Activated effector memory CD4-positive, alpha-beta T cell treated with Interleukin-2 at 50 U/mL for 16 hours (primary cell): ENCODE data around the gene MACROD1.
"Not testable (repeated sequence)": the region's sequence is repeated elsewhere in the genome, so short reads cannot be mapped to it uniquely, and the experiment has no call there.

ENCODE experiments used
- DNase-seq: peaks from one replicate; pipeline ENCODE4 v3.0.0-alpha.2; 2020

MACROD1 gene

GRCh38 chr11:63991558-63991957 lies 174.4 kb downstream of the MACROD1 start:
- no peak for DNase-seq

GRCh38 chr11:63986932-63987513 lies 178.9 kb downstream of the MACROD1 start:
- DNase-seq: no peak

DNA sequence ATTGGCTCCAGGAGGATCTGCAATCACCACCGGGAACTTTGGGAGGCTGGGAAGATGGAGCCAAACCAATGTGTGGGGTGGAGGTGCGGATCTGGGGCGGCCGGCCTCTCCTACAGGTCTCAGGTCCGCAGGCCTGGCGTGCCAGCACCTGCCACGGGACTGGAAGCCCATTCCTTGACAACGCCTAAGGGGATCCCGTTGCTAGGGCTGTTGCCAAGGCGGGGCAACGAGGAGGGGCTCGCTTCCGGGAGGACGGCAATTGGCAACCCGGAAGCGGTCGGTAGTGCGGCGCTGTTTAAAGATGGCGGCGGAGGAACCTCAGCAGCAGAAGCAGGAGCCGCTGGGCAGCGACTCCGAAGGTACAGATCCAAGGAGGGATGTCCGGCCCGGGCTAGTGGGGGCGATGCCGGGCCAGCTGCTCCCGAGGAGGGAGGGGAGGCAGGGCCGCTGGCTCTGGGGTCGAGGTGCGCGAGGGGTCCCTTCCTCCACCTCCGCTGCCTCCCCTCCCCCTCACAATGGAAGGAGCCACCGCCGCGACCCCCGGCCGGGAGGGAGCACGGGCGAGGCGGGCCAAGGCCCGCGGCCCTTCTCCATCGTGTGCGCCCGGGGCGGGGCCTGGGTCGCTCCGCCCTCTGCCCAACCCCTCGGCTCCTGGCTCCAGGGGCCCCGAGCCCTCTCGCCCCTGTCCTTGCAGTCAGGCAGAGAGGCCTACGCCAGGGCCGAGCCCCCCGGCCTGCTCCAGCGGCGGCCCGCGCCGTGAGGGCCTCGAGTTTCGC lies 179.6 kb downstream of the MACROD1 start, which contains the start of gene OTUB1:
OTUB1 (plus strand) TSS at position 283 of the 776 bp plus-strand sequence; CDS start at position 302, 19 bp downstream.
- DNase-seq: peak; percentile 78

- DNase-seq: peak; percentile 67
These were observed 180.1 kb downstream of the MACROD1 start for GRCh38 chr11:63985812-63986155.

DNA sequence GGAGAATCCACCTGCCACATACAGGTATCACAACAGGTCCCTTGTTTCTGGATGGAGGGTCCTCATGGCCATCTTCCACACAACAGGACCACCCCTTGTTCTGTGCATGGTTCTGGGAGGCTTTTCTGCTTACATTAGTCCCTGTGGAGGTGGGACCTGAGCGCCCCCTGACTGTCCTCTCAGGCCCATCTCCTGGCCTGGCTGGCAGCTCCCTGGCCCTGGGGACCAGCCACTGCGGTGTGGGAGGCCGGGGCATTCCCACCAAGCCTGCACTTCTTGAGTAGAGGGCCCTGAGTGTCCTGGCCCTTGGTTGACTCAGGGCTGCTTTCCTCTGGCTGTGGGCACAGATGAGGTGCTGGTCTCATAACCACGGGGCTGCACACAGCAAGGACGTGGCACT lies 186.5 kb downstream of the MACROD1 start:
- no peak for DNase-seq

- no peak for DNase-seq
These were observed 187.2 kb downstream of the MACROD1 start for GRCh38 chr11:63978551-63979239.

- DNase-seq: peak; percentile 93
These were observed 191.4 kb downstream of the MACROD1 start, which contains the start of gene COX8A for GRCh38 chr11:63974259-63975143. Gene COX8A (plus strand): TSS chr11:63974620. CDS start chr11:63974681, 61 bp downstream.

DNA sequence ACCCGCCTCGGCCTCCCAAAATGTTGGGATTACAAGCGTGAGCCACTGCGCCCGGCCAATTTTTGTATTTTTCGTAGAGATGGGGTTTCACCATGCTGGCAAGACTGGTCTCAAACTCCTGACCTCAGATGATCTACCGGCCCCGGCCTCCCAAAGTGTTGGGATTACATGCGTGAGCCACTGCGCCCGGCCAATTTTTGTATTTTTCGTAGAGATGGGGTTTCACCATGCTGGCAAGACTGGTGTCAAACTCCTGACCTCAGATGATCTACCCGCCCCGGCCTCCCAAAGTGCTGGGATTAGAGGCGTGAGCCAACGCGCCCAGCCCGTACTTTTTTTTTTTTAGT lies 192.0 kb downstream of the MACROD1 start:
- not testable (repeated sequence) for DNase-seq

GRCh38 chr11:63970902-63971301 lies 195.0 kb downstream of the MACROD1 start:
- DNase-seq: no peak

DNA sequence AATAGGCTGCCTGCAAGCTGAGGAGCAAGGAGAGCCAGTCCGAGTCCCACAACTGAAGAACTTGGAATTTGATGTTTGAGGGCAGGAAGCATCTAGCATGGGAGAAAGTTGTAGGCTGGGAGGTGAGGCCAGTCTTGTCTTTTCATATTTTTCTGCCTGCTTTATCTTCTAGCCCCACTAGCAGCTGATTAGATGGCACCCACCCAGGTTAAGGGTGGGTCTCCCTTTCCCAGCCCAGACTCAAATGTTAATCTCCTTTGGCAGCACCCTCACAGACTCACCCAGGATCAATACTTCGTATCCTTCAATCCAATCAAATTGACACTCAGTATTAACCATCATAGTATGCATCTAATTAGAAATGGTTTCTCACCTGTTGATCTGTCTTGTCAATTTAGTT lies 196.5 kb downstream of the MACROD1 start:
- no peak for DNase-seq

GRCh38 chr11:63966444-63966843 lies 199.5 kb downstream of the MACROD1 start:
- no peak for DNase-seq

GRCh38 chr11:63963895-63964294 lies 202.0 kb downstream of the MACROD1 start:
- not testable (repeated sequence) for DNase-seq

DNA sequence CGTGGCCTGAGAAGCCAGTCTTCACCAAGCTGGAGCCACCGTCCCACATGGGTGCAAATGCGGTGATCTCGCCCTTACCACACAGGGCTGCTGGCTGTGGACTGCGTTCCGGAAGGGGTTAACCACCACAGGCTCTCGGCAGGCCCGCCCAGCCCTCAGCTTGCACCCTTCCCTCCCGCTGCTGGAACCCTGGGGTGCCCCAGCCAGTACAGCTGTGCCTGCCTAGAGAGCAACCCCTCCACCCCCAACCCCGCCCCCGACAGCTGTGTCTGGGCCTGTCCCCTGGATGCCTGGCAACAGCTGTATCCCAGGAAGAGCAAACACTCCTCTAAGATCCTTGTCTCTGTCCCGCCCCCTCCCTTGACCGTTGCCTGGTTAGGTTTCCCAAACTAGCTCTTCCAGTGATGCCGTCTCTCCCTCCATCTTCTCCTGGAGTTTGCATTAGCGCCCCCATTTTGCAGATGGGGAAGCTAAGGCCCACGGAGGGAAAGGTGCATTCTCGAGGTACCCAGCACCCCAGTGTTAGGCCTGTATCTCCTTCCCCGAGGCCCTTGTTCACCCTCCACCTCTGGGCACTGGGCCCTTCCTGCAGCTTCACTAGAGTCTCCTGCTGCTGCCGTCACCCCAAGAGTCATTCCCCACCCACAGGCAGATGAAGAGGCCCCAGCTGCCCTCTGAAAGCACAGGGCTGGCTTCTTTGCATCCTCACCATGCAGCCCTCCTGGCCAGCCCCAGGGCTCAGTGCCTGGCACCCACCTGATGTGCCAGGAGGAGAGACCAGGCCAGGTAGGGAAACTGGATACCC lies 204.1 kb downstream of the MACROD1 start:
- DNase-seq: no peak

DNA sequence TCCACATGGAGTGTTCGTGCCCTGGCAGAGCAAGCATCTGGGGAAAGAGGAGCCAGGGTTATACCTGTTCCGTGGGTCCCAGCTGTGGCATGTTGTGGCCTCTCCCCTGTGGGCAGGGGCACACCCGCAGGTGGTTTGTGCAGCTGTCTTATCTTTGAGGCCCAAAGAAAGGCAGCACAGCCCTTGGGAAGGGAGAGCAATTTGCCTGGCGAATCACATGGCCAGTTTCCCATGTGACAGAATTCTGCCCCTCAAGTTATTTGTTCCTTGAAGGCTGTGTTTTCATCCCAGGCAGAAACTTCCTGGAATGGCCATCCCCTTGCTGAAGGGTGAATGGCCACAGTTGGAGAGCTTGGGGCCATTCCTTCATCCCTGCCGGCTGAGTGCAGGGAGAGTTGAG lies 207.9 kb downstream of the MACROD1 start:
- DNase-seq: no peak

GRCh38 chr11:63952570-63952969 lies 213.3 kb downstream of the MACROD1 start:
- no peak for DNase-seq

DNA sequence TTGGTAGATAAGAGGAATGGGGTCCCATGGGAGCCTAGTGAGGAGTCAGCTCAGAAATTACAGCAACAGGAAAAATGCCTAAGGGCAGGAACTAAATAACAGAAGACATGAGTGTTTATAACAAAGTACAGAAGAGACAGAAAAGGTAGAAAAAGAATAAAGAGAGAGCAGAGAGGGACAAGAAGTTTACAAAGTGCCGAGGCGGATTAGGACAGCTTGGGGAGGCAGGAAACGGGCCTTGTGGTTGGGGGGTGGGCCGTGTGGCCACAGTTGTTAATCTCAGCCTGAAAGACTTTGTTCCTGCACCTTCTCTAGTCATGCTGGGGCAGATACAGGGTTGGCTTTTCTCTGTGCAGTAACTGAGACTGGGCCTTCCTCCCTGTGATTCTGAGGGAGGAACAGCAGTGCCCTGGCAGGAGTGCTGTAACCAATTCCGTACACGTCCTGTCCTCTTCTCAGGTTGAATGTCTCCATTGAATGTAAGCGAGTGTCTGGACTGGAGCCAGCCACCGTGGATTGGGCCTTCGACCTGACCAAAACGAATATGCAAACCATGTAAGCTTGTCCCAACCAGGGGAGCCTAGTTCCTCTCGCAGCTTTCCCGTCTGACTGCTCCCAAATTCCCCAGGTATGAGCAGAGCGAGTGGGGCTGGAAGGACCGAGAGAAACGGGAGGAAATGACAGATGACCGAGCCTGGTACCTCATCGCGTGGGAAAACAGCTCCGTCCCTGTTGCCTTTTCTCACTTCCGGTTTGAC lies 214.0 kb downstream of the MACROD1 start:
- peak; percentile 15 for DNase-seq
